IMR-90 (cell line): Measurements from ENCODE around the gene APEX1. TPM values are rescaled to one million over a fixed set of nuclear protein-coding genes. Genes with fewer than 3 reads are reported as not detected.
A peak's percentile ranks its signal among the peaks of the same experiment; 100 is the strongest.

Experiments used
- ATAC-seq: fragments of 200-7000 bp; cut with Tn5 transposase; 2 replicates; pipeline ENCODE4 v1.9.1; 2020; ENCODE audit warnings: low read depth, mild to moderate bottlenecking, moderate library complexity
- BruUV-seq: library from RNA; stranded (reverse); fragments of 400-500 nt; replicated peaks from 2 replicates; lab custom pipeline; 2021; lab: Mats Ljungman, UMichigan
- CTCF ChIA-PET: fragments of 300-600 bp; formaldehyde crosslinking; extraction: SDS; loops from one replicate; lab custom pipeline; 2021; ENCODE audit warnings: antibody characterized with exemption; lab: Yijun Ruan, JAX
- POLR2A ChIA-PET: fragments of 300-600 bp; sonication (Branson Sonifier 250); formaldehyde crosslinking; loops from one replicate; lab custom pipeline; 2022; ENCODE audit warnings: antibody characterized with exemption; ENCODE audit not compliant: unreplicated experiment; lab: Charles Lee
- DNase-seq: peaks from one replicate; pipeline ENCODE4 v3.0.0; 2013
- H2AFZ ChIP-seq: replicated peaks from 2 replicates; pipeline ENCODE3; 2013; ENCODE audit warnings: low read length, mild to moderate bottlenecking; ENCODE audit not compliant: poor library complexity
- H2AK5ac ChIP-seq: 2 replicates; pipeline ENCODE4 v1.6.1; 2013; ENCODE audit warnings: low read depth, low read length, inconsistent platforms
- H2AK9ac ChIP-seq: replicated peaks from 2 replicates; pipeline ENCODE3; 2013; ENCODE audit warnings: mild to moderate bottlenecking, low read depth, low read length, moderate library complexity; ENCODE audit not compliant: poor library complexity
- H2BK120ac ChIP-seq: 2 replicates; pipeline ENCODE4 v1.6.1; 2013; ENCODE audit warnings: low read depth, low read length, inconsistent platforms
- H2BK15ac ChIP-seq: 3 replicates; pipeline ENCODE4 v1.6.1; 2013; ENCODE audit warnings: low read depth, low read length, inconsistent platforms
- H2BK20ac ChIP-seq: 2 replicates; pipeline ENCODE4 v1.6.1; 2013; ENCODE audit warnings: low read depth, mild to moderate bottlenecking, inconsistent platforms, low read length, moderate library complexity
- H2BK5ac ChIP-seq: 2 replicates; pipeline ENCODE4 v1.6.1; 2013; ENCODE audit warnings: mild to moderate bottlenecking, low read depth, low read length, inconsistent platforms; ENCODE audit not compliant: poor library complexity, severe bottlenecking
- H3K14ac ChIP-seq: replicated peaks from 2 replicates; pipeline ENCODE4 v1.6.1; 2013; ENCODE audit warnings: low read depth, low read length, inconsistent platforms
- H3K18ac ChIP-seq: 2 replicates; pipeline ENCODE4 v1.6.1; 2013; ENCODE audit warnings: low read depth, low read length, control low read depth
- H3K23ac ChIP-seq: 2 replicates; pipeline ENCODE4 v1.6.1; 2013; ENCODE audit warnings: low read depth, low read length, inconsistent platforms
- H3K27ac ChIP-seq: 2 replicates; pipeline ENCODE4 v1.5.1; 2013; ENCODE audit warnings: mild to moderate bottlenecking, control low read depth, low read length; ENCODE audit not compliant: insufficient read depth
- H3K27me3 ChIP-seq: 2 replicates; pipeline ENCODE4 v1.6.1; 2013; ENCODE audit warnings: low read length; ENCODE audit not compliant: control insufficient read depth, insufficient read depth
- H3K36me3 ChIP-seq: 2 replicates; pipeline ENCODE4 v1.6.1; 2013; ENCODE audit warnings: low read length, mixed read lengths; ENCODE audit not compliant: control insufficient read depth, insufficient read depth
- H3K4ac ChIP-seq: 2 replicates; pipeline ENCODE4 v1.6.1; 2013; ENCODE audit warnings: low read depth, low read length, inconsistent platforms
- H3K4me1 ChIP-seq: 2 replicates; pipeline ENCODE4 v1.6.1; 2013; ENCODE audit warnings: low read length, mixed read lengths; ENCODE audit not compliant: control insufficient read depth, insufficient read depth
- H3K4me2 ChIP-seq: 2 replicates; pipeline ENCODE4 v1.6.1; 2013; ENCODE audit warnings: low read depth, mild to moderate bottlenecking, control low read depth, low read length, moderate library complexity
- H3K4me3 ChIP-seq: 2 replicates; pipeline ENCODE4 v1.5.1; 2013; ENCODE audit warnings: low read depth, mild to moderate bottlenecking, control low read depth, low read length, moderate library complexity; ENCODE audit not compliant: insufficient read depth
- H3K56ac ChIP-seq: 2 replicates; pipeline ENCODE4 v1.6.1; 2013; ENCODE audit warnings: low read length, inconsistent platforms; ENCODE audit not compliant: insufficient read depth; ENCODE audit errors: extremely low read depth
- H3K79me1 ChIP-seq, 2 experiments: 2 replicates each; pipeline ENCODE4 v1.6.1; 2013; ENCODE audit warnings: low read length in 2 of 2, inconsistent platforms in 1 of 2, low read depth in 1 of 2
- H3K9ac ChIP-seq: 2 replicates; pipeline ENCODE4 v1.6.1; 2013; ENCODE audit warnings: low read depth, low read length, control low read depth
- H3K9me1 ChIP-seq: 2 replicates; pipeline ENCODE4 v1.6.1; 2013; ENCODE audit warnings: low read length, inconsistent platforms; ENCODE audit not compliant: insufficient read depth
- H3K9me3 ChIP-seq: 2 replicates; pipeline ENCODE4 v1.6.1; 2013; ENCODE audit warnings: low read length; ENCODE audit not compliant: control insufficient read depth, insufficient read depth
- H4K20me1 ChIP-seq: 2 replicates; pipeline ENCODE4 v1.6.1; 2013; ENCODE audit warnings: low read length, inconsistent platforms; ENCODE audit not compliant: insufficient read depth
- H4K5ac ChIP-seq: 2 replicates; pipeline ENCODE4 v1.6.1; 2013; ENCODE audit warnings: mild to moderate bottlenecking, low read depth, low read length, control low read depth
- H4K8ac ChIP-seq, 2 experiments: 2 replicates each; pipeline ENCODE4 v1.6.1; 2013; ENCODE audit warnings: low read depth in 2 of 2, low read length in 2 of 2, control low read depth in 1 of 2, inconsistent platforms in 1 of 2
- H4K91ac ChIP-seq: 2 replicates; pipeline ENCODE4 v1.6.1; 2013; ENCODE audit warnings: low read depth, low read length, inconsistent platforms; ENCODE audit not compliant: insufficient read depth
- CEBPB ChIP-seq: IDR thresholded peaks from 2 replicates; pipeline ENCODE4 v1.6.1; 2012; ENCODE audit warnings: low read depth, low read length, improper control_type of control experiment
- POLR2A ChIP-seq: IDR thresholded peaks from 2 replicates; pipeline ENCODE4 v1.6.1; 2012; ENCODE audit warnings: mild to moderate bottlenecking, low read depth, low read length
- WGBS, 2 experiments: methylation state at CpG; one replicate each; pipeline versions ENCODE4 v1.1.5 to v1.1.7; 2013; ENCODE audit warnings: missing lambda C conversion rate in 2 of 2; ENCODE audit not compliant: insufficient read length in 1 of 2; ENCODE audit errors: extremely low coverage in 2 of 2; 5-methylcytosine and 5-hydroxymethylcytosine counted together
- dilution Hi-C: fragments of 300-500 bp; cut with HindIII; formaldehyde crosslinking; loops from one replicate; pipeline ENCODE4 v1.14.3; 2018; ENCODE audit warnings: low sequenced_read_pairs; ENCODE audit not compliant: unreplicated experiment
- in situ Hi-C: fragments of 300-500 bp; cut with MboI; formaldehyde crosslinking; loops from 3 replicates; pipeline ENCODE4 v1.14.3; 2019; ENCODE audit warnings: low sequenced_read_pairs, inconsistent platforms, mixed read lengths
- intact Hi-C: fragments of 100-400 bp; cut with micrococcal nuclease; formaldehyde crosslinking; loops from 2 replicates; pipeline ENCODE4 v1.10.0; 2022
- polyA plus RNA-seq, 3 experiments: library from polyadenylated mRNA; depleted of rRNA; stranded (reverse); fragments of >200 nt; gene quantifications; 2 replicates each; pipeline ENCODE4 v1.2.3, GENCODE V29; 2012; ENCODE audit warnings: low replicate concordance in 1 of 3
- total RNA-seq: library from RNA; depleted of rRNA; stranded (reverse); fragments of >200 nt; gene quantifications from 2 replicates; pipeline ENCODE4 v1.2.3, GENCODE V29; 2012

Gene APEX1
- total and polyA plus RNA-seq, 2 of the 4 experiments (the other 2 are of a cell fraction), result 125 to 241 TPM

- H3K4me2 ChIP-seq, result no peak overlapping the region
- no peak overlapping the region for H2AK9ac ChIP-seq
- DNase-seq (no peak), ATAC-seq (no peak)
- 0 out of 2 replicates have a peak, but pooled peaks cover 4% of the 10 kb centered on the region for H3K4me1 ChIP-seq
- no peak overlapping the region for H2AFZ ChIP-seq
- H3K79me1 ChIP-seq, result peaks cover 25 to 51% of the 10 kb centered on the region in 2 experiments
- dilution Hi-C loops (no loop called here), in situ Hi-C loops (loop anchor here (25.0 kb wide), 1 partner anchor 629 kb away; the partner anchor contains the start of gene ZNF219), intact Hi-C loops (no loop called here)
- peaks cover 10% of the 10 kb centered on the region; the same call in 1 of the 2 replicates for H3K9me1 ChIP-seq
- H2BK120ac ChIP-seq, result no peak overlapping the region
- ChIA-PET CTCF (no interaction called here), POLR2A (no interaction called here)
- WGBS, 2 experiments, result no CpG with 5 or more reads among the region's 8 CpGs
- no peak overlapping the region for H2AK5ac ChIP-seq
- no peak overlapping the region for H3K56ac ChIP-seq
- H3K4ac ChIP-seq, result no peak overlapping the region
- H2BK20ac ChIP-seq, result no peak overlapping the region
- H3K9ac ChIP-seq, result no peak overlapping the region
- H3K4me3 ChIP-seq, result no peak overlapping the region
- no peak overlapping the region for H4K91ac ChIP-seq
- H4K20me1 ChIP-seq, result 0 out of 2 replicates have a peak, but pooled peaks cover 3% of the 10 kb centered on the region
- no peak overlapping the region for H3K23ac ChIP-seq
- H2BK5ac ChIP-seq, result no peak overlapping the region
- no peaks in the 10 kb centered on the region for H3K27me3 ChIP-seq
- peaks cover 21% of the 10 kb centered on the region for H3K36me3 ChIP-seq
- no peaks in the 10 kb centered on the region for H3K9me3 ChIP-seq
- no peak overlapping the region for H4K5ac ChIP-seq
- TF ChIP-seq CEBPB (no peak), POLR2A (peak; percentile 32; the same call in 1 of the 2 replicates)
- BruUV-seq, result TSS peak; percentile 58
- no peak overlapping the region for H3K27ac ChIP-seq
- H3K18ac ChIP-seq, result no peak overlapping the region
- H3K14ac ChIP-seq, result no peak overlapping the region
- no peak overlapping the region for H4K8ac ChIP-seq
- H2BK15ac ChIP-seq, result no peak overlapping the region
Measured at GRCh38 chr14:20458031-20458789, 3.2 kb downstream of the APEX1 start.
